Activated naive CD4-positive, alpha-beta T cell treated with anti-CD3 and anti-CD28 coated beads, Interleukin-2, amount 50 U/mL, for 24 hours (primary cell): Measurements from ENCODE around the gene SURF4.

Source experiments
- H3K27ac Mint-ChIP-seq: one replicate; pipeline ENCODE4 v1.8.0; 2021; ENCODE audit warnings: mild to moderate bottlenecking, mixed read lengths
- H3K27me3 Mint-ChIP-seq: one replicate; pipeline ENCODE4 v1.8.0; 2021; ENCODE audit warnings: mixed read lengths
- H3K36me3 Mint-ChIP-seq: one replicate; pipeline ENCODE4 v1.8.0; 2021; ENCODE audit warnings: mixed read lengths
- H3K4me1 Mint-ChIP-seq: one replicate; pipeline ENCODE4 v1.8.0; 2021; ENCODE audit warnings: mixed read lengths
- H3K4me3 Mint-ChIP-seq: one replicate; pipeline ENCODE4 v1.8.0; 2021; ENCODE audit warnings: mild to moderate bottlenecking, mixed read lengths
- H3K9me3 Mint-ChIP-seq: one replicate; pipeline ENCODE4 v1.8.0; 2021; ENCODE audit warnings: mixed read lengths

Gene SURF4

GRCh38 chr9:133353548-133353947 lies 22.3 kb downstream of the SURF4 start:
- peak overlapping the region; percentile 92 for H3K27ac Mint-ChIP-seq
- no peak overlapping the region for H3K4me3 Mint-ChIP-seq
- H3K36me3 Mint-ChIP-seq = peaks cover 17% of the 10 kb centered on the region
- H3K4me1 Mint-ChIP-seq = peaks cover 51% of the 10 kb centered on the region
- no peaks in the 10 kb centered on the region for H3K27me3 Mint-ChIP-seq
- no peaks in the 10 kb centered on the region for H3K9me3 Mint-ChIP-seq

DNA sequence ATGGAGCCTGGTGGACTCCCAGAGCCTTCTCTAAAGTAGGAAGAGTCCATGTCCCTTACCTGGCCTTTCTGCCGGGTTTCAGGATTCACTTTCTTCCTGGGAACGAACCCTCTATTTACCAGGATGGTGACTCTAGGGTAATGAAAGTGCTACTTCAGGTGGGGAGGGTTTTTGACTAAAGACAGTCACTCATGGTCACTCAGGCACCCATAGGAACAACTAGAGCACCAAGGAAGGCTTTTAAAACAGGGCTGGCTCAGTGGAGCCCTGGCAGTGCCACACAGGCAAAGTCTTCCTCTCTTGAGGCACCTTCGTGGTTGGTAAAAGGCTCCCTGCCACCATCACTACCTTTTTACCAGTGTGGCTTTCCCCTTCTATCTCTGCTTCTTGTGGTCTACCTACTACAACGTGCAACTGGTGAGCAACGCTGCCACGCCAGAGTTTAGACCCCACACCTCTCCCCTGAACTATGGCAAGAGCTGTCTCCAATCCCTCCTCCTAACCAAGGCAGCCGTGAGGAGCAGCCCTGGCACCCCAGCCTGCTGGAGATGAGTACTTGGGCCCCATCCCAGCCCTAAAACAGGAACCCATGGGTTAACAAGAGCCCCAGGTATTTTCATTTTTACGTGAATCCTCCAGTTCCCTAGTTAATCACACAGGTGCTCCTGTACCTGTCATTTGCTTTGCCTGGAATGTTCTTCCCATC lies 23.1 kb downstream of the SURF4 start:
- Mint-ChIP-seq H3K4me3 (peak overlapping the region; percentile 59), H3K9me3 (no peaks in the 10 kb centered on the region), H3K36me3 (peaks cover 23% of the 10 kb centered on the region), H3K27me3 (no peaks in the 10 kb centered on the region), H3K4me1 (peaks cover 45% of the 10 kb centered on the region), H3K27ac (peak overlapping the region; percentile 92)

DNA sequence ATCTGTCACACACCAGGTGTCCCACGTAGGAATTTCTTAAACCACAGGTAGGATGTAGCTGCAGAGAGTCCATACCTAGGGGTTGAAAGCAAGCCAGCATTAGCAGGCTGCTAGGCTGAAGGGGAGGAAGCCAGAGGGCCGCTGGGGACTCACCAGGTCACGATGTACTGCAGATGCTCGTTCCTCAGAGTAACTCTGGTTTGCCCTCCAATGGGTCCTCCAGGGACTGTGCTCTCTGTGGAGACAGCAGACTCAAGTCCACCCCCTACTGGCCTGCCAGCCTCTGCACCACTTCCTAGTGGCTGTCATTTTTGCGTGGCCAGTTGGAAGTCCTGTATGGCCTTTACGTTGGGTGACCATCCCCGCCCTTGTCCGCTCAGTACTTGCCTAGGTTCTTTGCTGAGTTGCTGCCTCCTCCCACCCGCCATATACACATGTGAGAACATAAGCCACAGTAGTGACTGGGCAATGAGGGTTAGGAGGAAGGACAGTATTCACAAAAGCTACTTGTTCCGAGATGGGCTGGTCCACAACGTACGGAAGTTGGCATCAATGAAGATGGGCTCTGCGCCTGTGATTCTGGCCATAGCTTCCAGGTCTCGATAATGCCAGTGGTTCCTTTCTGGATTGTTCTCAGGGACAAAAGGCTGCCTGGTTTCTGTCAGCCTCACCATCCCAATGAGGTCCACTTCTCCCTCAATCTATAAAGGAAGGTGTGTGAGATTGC lies 23.8 kb downstream of the SURF4 start:
- Mint-ChIP-seq H3K4me3 (peak overlapping the region; percentile 30), H3K27ac (peak overlapping the region; percentile 65)

DNA sequence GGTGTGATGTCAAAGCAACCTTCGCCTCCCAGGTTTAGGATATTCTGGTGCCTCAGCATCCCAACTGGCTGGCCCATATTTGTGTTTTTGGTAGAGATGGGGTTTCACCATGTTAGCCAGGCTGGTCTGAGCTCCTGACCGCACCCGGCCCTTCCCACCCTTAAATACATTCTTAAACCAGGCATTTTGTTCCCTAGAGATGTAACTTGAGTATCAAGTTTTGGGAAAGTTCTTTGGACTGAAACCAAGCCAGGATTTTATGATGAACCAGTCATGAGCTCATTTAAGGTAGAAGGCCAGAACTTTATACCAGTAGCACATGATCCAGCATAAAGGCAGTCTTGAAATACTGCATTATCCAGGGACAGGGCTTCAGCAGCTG lies 24.3 kb downstream of the SURF4 start:
- no peaks in the 10 kb centered on the region for H3K9me3 Mint-ChIP-seq
- peak overlapping the region; percentile 98 for H3K4me3 Mint-ChIP-seq
- peaks cover 23% of the 10 kb centered on the region for H3K36me3 Mint-ChIP-seq
- no peaks in the 10 kb centered on the region for H3K27me3 Mint-ChIP-seq
- H3K27ac Mint-ChIP-seq = peak overlapping the region; percentile 65
- peaks cover 44% of the 10 kb centered on the region for H3K4me1 Mint-ChIP-seq

More for the DNA sequence above, 23.8 kb downstream of the SURF4 start:
- Mint-ChIP-seq H3K36me3 (peaks cover 23% of the 10 kb centered on the region), H3K4me1 (peaks cover 40% of the 10 kb centered on the region), H3K27me3 (no peaks in the 10 kb centered on the region), H3K9me3 (no peaks in the 10 kb centered on the region)

DNA sequence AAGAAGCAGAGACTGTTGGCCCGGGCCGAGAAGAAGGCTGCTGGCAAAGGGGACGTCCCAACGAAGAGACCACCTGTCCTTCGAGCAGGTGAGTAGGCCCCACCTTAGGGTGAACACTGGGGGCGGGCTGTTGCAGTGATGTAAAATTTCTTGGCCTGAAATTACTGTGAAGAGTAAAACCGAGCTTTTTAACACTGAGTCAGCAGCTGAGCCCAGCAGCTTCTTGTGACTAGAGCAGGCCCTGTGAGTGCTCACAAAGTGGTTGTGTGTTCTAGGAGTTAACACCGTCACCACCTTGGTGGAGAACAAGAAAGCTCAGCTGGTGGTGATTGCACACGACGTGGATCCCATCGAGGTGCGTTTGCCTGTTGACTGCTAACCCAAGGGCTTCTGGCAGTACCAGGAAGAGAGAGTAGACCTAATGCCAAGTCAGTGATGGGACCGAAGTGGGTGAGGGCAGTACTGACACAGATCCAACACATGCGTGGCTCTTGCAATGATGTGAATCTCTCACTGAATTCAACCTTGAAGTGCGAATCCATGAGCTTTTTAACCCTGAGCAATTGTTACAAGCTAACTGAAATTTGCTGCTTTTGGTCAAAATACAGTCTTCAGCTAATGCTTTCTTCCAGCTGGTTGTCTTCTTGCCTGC lies 25.8 kb downstream of the SURF4 start:
- Mint-ChIP-seq H3K4me3 (peak overlapping the region; percentile 98), H3K4me1 (peaks cover 51% of the 10 kb centered on the region), H3K36me3 (peaks cover 23% of the 10 kb centered on the region), H3K27me3 (no peaks in the 10 kb centered on the region), H3K9me3 (no peaks in the 10 kb centered on the region), H3K27ac (peak overlapping the region; percentile 74)

DNA sequence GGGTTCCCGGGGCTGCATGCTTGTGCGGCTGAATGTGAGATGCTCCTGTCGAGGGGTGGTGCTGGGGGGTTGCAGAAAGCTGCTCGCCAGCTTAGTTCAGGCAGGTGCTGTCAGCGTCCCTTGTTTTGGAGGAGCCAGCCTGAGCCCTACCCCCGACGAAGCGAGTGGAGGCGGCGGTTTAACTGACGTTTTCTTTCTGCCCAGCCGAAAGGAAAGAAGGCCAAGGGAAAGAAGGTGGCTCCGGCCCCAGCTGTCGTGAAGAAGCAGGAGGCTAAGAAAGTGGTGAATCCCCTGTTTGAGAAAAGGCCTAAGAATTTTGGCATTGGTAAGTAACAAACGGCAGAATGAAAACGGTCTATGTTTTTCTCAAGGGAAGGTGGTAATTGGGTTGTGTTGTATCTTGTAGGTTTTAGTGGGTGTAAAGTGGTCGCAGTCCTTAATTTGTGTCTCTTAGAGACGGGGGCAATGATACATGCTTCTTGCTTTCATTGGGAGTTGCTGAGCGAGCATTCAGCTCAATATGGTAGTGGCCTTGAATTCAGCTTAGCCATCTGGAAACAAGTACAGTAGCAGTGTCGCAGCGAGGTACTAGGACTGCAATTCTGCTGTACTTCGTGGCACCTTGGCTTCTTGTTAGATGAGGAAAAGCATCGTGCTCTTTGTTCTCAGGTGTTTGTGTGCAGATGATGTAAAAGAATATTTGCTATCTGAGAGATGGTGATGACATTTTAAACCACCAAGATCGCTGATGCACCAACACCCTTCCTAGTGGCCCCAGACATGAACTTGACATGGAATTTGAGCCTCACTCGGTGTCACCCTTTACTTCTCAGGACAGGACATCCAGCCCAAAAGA lies 26.9 kb downstream of the SURF4 start:
- H3K4me3 Mint-ChIP-seq = peak overlapping the region; percentile 98
- H3K9me3 Mint-ChIP-seq = no peaks in the 10 kb centered on the region
- H3K4me1 Mint-ChIP-seq = peaks cover 43% of the 10 kb centered on the region
- no peaks in the 10 kb centered on the region for H3K27me3 Mint-ChIP-seq
- peaks cover 23% of the 10 kb centered on the region for H3K36me3 Mint-ChIP-seq
- H3K27ac Mint-ChIP-seq = peak overlapping the region; percentile 98

DNA sequence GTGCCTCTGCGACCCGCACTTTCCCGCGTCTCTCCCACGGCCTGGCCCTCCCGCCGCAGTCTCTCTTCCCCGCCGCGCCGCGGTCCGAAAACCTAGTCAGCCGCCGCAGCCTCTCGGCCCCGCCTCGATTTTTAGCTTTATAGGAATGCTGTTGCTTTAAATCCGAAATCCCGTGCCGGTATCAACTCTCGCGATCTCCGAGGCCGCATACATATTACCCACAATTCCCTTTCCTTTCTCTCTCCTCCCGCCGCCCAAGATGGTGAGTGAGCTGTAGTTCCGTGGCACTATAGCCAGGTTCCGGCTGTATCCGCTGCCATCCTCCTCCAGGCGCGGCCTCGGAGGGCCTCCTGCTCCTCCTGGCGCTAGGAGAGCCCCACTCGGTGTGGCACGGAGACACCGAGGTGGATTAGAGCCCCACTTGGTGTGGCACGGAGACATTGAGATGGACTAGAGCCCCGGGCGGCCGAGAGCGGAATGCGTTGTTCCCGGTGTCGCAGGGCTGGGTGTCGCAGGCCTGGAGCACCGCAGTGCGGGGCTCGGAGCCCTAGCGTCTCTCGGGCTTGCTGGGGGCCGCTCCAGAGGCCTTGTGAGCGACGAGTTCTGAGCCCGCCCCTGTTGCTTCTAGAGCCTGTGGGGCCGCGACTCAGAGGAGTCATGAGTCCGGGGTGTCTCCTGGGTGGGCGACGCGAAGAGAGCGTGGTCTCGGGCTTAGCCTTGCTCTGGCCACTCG lies 27.7 kb downstream of the SURF4 start, which contains the start of the genes MED22 and RPL7A:
Gene MED22 (minus strand): TSS at position 147 of the 733 bp plus-strand sequence. CDS start 1,469 bp downstream, outside the sequence.
Gene RPL7A (plus strand): TSS at position 234 of the 733 bp plus-strand sequence. CDS start 26 bp downstream, at position 260.
- peak within 1 kb of the TSS; percentile 98 for H3K4me3 Mint-ChIP-seq
- H3K4me1 Mint-ChIP-seq = peaks cover 40% of the 10 kb centered on the region
- peak within 1 kb of the TSS; percentile 98 for H3K27ac Mint-ChIP-seq
- H3K27me3 Mint-ChIP-seq = no peaks in the 10 kb centered on the region
- H3K9me3 Mint-ChIP-seq = no peaks in the 10 kb centered on the region
- peaks cover 21% of the 10 kb centered on the region for H3K36me3 Mint-ChIP-seq

GRCh38 chr9:133347515-133347984 lies 28.3 kb downstream of the SURF4 start:
- H3K4me1 Mint-ChIP-seq = peaks cover 37% of the 10 kb centered on the region
- peak overlapping the region; percentile 98 for H3K27ac Mint-ChIP-seq
- peak overlapping the region; percentile 98 for H3K4me3 Mint-ChIP-seq
- peaks cover 20% of the 10 kb centered on the region for H3K36me3 Mint-ChIP-seq
- no peaks in the 10 kb centered on the region for H3K27me3 Mint-ChIP-seq
- H3K9me3 Mint-ChIP-seq = no peaks in the 10 kb centered on the region

DNA sequence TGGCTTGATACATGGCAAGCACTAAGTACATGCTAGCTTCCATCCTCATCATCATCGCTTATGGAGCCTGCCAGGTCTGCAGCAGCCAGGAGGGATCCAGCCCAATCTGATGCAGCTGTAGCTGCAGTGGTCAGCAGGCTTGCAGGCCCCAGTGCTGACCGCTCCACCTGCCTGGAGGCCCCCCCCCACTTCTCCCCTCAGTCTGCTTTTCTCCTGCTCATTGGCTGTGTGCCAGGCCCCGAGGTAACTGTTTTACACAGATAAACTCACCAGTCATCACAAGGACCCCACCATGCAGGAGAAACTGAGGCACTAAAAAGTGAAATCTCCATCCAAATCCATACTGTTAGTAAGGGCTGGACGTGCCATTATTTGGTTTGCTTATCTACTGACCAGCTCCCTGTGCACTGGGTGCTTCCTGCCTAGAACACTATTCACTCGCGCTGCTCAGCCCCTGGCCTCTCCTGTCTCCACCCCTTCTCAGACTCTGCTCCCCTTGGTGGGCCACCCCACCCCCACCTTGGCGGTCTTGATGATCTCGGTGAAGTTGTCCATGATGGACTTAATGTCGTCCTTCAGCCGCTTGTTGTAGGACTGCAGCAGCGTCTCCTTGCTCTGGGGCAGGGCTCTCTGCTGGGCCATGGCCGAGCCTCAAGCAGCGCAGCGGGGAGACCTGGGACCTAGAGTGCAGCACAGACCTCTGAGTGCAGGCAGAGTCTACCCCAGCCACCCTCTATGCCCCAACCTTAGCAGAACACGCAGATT lies 29.7 kb downstream of the SURF4 start:
- Mint-ChIP-seq H3K27me3 (no peaks in the 10 kb centered on the region), H3K4me3 (peak overlapping the region; percentile 98), H3K27ac (peak overlapping the region; percentile 82), H3K36me3 (peaks cover 20% of the 10 kb centered on the region), H3K4me1 (peaks cover 42% of the 10 kb centered on the region), H3K9me3 (no peaks in the 10 kb centered on the region)

GRCh38 chr9:133345596-133345995 lies 30.3 kb downstream of the SURF4 start:
- no peaks in the 10 kb centered on the region for H3K27me3 Mint-ChIP-seq
- peaks cover 20% of the 10 kb centered on the region for H3K36me3 Mint-ChIP-seq
- no peak overlapping the region for H3K4me3 Mint-ChIP-seq
- no peak overlapping the region for H3K27ac Mint-ChIP-seq
- H3K9me3 Mint-ChIP-seq = no peaks in the 10 kb centered on the region
- H3K4me1 Mint-ChIP-seq = peaks cover 48% of the 10 kb centered on the region

- H3K36me3 Mint-ChIP-seq = peaks cover 18% of the 10 kb centered on the region
- no peaks in the 10 kb centered on the region for H3K27me3 Mint-ChIP-seq
- H3K9me3 Mint-ChIP-seq = no peaks in the 10 kb centered on the region
- H3K4me3 Mint-ChIP-seq = no peak overlapping the region
- no peak overlapping the region for H3K27ac Mint-ChIP-seq
- H3K4me1 Mint-ChIP-seq = peaks cover 52% of the 10 kb centered on the region
Measured at GRCh38 chr9:133344979-133345378, 30.9 kb downstream of the SURF4 start.

- Mint-ChIP-seq H3K36me3 (peaks cover 11% of the 10 kb centered on the region), H3K9me3 (no peaks in the 10 kb centered on the region), H3K4me1 (peaks cover 53% of the 10 kb centered on the region), H3K4me3 (no peak overlapping the region), H3K27me3 (no peaks in the 10 kb centered on the region), H3K27ac (no peak overlapping the region)
Measured at GRCh38 chr9:133344071-133344470, 31.8 kb downstream of the SURF4 start.

GRCh38 chr9:133342570-133342969 lies 33.3 kb downstream of the SURF4 start:
- no peaks in the 10 kb centered on the region for H3K27me3 Mint-ChIP-seq
- H3K36me3 Mint-ChIP-seq = peaks cover 4% of the 10 kb centered on the region
- no peak overlapping the region for H3K27ac Mint-ChIP-seq
- H3K4me3 Mint-ChIP-seq = no peak overlapping the region
- H3K4me1 Mint-ChIP-seq = peaks cover 49% of the 10 kb centered on the region
- no peaks in the 10 kb centered on the region for H3K9me3 Mint-ChIP-seq

DNA sequence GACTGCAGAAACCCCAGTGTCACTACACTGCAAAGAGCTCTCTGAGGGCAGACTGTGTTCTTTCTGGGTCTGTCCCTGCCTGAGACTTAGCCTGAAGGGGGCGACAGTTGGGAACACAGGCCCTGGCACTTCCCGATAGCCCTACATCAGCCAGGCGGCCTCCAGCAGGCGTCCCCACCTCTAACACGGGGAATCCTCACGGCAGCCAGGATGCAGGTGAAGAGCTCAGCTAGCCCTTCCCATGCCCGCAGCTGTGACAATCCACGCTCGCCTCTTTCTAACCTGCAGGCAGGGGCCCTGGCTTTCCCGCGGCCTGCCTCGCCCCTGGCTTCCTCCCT lies 33.8 kb downstream of the SURF4 start:
- Mint-ChIP-seq H3K4me3 (no peak overlapping the region), H3K27me3 (no peaks in the 10 kb centered on the region), H3K36me3 (peaks cover 4% of the 10 kb centered on the region), H3K4me1 (peaks cover 47% of the 10 kb centered on the region), H3K27ac (peak overlapping the region; percentile 59), H3K9me3 (no peaks in the 10 kb centered on the region)
